Measurements from ENCODE around the gene JAKMIP3. TPM values are rescaled to one million over a fixed set of nuclear protein-coding genes. Genes with fewer than 3 reads are reported as not detected.

The JAKMIP3 gene
- total and polyA plus RNA-seq, 10 of the 15 experiments (the other 5 are each of a cell fraction or from before 2014, with no cell fraction given): 0.01 TPM; not detected in 7

DNA sequence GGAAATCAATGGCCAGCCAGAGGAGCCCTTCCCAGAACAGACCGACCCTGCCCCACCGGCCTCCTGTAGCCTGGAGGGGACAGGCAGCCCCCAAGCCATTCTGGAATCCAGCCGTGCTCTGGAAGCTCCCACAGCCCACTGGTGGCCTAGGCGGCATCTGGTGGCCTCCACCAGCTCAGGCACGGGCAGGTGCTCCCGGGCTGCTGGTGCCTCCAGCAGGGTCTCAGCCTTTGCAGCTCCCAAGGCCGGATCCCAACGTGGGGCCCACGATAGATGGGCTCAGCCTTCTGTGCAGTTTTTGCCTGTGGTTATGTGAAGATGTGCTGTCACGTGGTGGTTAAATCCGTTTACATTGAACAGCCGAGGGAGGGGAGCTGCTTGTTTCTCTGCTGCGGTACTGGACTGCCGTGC is 44.4 kb downstream of the JAKMIP3 start (continued):
- TF ChIP-seq DPF2 (IDR thresholded peaks at IDR 0.05): no peak

DNA sequence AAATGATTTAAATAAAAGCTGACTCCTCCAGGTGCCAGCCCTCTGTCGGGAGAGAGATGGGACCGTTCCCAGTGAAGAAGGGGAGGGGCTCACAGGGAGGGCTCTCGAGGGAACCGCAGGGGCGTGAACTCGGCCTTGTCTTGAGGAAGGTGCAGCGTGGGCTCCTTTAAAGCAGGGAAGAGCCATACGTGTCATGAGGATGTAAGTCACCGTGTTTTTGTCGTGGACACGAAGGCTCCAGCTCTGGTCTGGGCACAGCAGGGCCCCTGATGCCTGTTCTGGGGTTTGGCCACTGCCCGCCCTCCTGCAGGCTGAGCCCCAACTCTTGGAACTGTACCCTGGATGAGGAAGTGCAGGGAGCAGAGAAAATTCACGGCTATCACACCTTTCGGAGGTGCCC is 45.0 kb downstream of the JAKMIP3 start:
- Histone ChIP-seq H3K27ac (ENCODE audit: control insufficient read depth, insufficient read depth) (no peak overlapping the region), H3K27me3 (replicated peaks in 1 of 2; ENCODE audit: control insufficient read depth in 2 of 2, insufficient read depth in 2 of 2, low read length in 1 of 2) (no peaks in the 10 kb centered on the region), H3K4me2 (ENCODE audit: control insufficient read depth, insufficient read depth) (no peak overlapping the region), H2AFZ (ENCODE audit: control insufficient read depth, low read depth, low read length) (no peak overlapping the region), H3K4me1 (ENCODE audit: control insufficient read depth, insufficient read depth, low read length) (no peaks in the 10 kb centered on the region), H3K79me2 (ENCODE audit: control insufficient read depth, insufficient read depth, low read length) (no peaks in the 10 kb centered on the region), H3K9ac (ENCODE audit: control insufficient read depth, insufficient read depth, low read length) (no peak overlapping the region), H4K20me1 (ENCODE audit: control insufficient read depth, insufficient read depth) (no peaks in the 10 kb centered on the region), H3K9me3 (replicated peaks; ENCODE audit: control insufficient read depth, insufficient read depth, low read length) (no peaks in the 10 kb centered on the region), H3K4me3 (no peak overlapping the region), H3K36me3 (ENCODE audit: control insufficient read depth in 2 of 2, insufficient read depth in 2 of 2, low read length in 1 of 2) (no peaks in the 10 kb centered on the region)
- SMC1A ChIA-PET (ENCODE audit: uncharacterized antibody, unreplicated experiment): no interaction called here
- CTCF ChIA-PET: no interaction called here
- FAIRE-seq: no peak
- RAD21 ChIA-PET (ENCODE audit: unreplicated experiment): no interaction called here
- intact Hi-C loops (cut with micrococcal nuclease; ENCODE audit: unreplicated experiment): no loop called here
- DNase-seq (ENCODE audit: low read depth, low spot score): no peak
- no TSS peak for BruUV-seq (replicated peaks)
- TF ChIP-seq ATF7 (IDR thresholded peaks at IDR 0.05; ENCODE audit: low read depth) (no peak), CHD4 (IDR thresholded peaks at IDR 0.05) (no peak), CBFB (IDR thresholded peaks at IDR 0.05; ENCODE audit: low read depth) (no peak), TCF12 (IDR thresholded peaks at IDR 0.05; ENCODE audit: low read depth, low read length) (no peak), NRF1 (conservative IDR thresholded peaks at IDR 0.05; ENCODE audit: low read depth, low read length) (no peak), NR2F1 (conservative IDR thresholded peaks at IDR 0.05) (no peak)
- TF ChIP-seq, protein P1, sequence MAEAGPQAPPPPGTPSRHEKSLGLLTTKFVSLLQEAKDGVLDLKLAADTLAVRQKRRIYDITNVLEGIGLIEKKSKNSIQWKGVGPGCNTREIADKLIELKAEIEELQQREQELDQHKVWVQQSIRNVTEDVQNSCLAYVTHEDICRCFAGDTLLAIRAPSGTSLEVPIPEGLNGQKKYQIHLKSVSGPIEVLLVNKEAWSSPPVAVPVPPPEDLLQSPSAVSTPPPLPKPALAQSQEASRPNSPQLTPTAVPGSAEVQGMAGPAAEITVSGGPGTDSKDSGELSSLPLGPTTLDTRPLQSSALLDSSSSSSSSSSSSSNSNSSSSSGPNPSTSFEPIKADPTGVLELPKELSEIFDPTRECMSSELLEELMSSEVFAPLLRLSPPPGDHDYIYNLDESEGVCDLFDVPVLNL (IDR thresholded peaks at IDR 0.05; ENCODE audit: low read depth, low read length): no peak
- POLR2A ChIA-PET: no interaction called here
- in situ Hi-C loops (cut with MboI): no loop called here
- no peak for ATAC-seq
- WGBS (ENCODE audit: insufficient coverage, insufficient replicate concordance, low lambda C conversion rate, missing lambda C conversion rate): 27% methylated on average over 13 of the region's 14 CpGs

Measured in GM12878 (cell line).